ENCODE data around the gene GNG7.

Gene GNG7

GRCh38 chr19:2723345-2723715 lies 20.8 kb upstream of the GNG7 start:
- H3K9me3 Mint-ChIP-seq, result no peaks in the 10 kb centered on the region
- H3K4me3 Mint-ChIP-seq, result no peak overlapping the region
- H3K27ac Mint-ChIP-seq (ENCODE audit: low read depth), result no peak overlapping the region
- no peak for ATAC-seq (replicated peaks; ENCODE audit: extremely low read depth, poor library complexity, severe bottlenecking)
- DNase-seq (ENCODE audit: low spot score in 2 of 2), result no peak
- no peaks in the 10 kb centered on the region for H3K36me3 Mint-ChIP-seq (ENCODE audit: insufficient read depth)
- H3K4me1 Mint-ChIP-seq, result peaks cover 5% of the 10 kb centered on the region
- H3K27me3 Mint-ChIP-seq, result peaks cover 25% of the 10 kb centered on the region

GRCh38 chr19:2722541-2723344 lies 20.2 kb upstream of the GNG7 start:
- H3K27me3 Mint-ChIP-seq, result peaks cover 31% of the 10 kb centered on the region
- H3K4me3 Mint-ChIP-seq, result peak overlapping the region; percentile 41
- H3K27ac Mint-ChIP-seq (ENCODE audit: low read depth), result no peak overlapping the region
- H3K9me3 Mint-ChIP-seq, result no peaks in the 10 kb centered on the region
- H3K36me3 Mint-ChIP-seq (ENCODE audit: insufficient read depth), result no peaks in the 10 kb centered on the region
- H3K4me1 Mint-ChIP-seq, result peaks cover 5% of the 10 kb centered on the region
- no peak for ATAC-seq (replicated peaks; ENCODE audit: extremely low read depth, poor library complexity, severe bottlenecking)
- no peak for DNase-seq (ENCODE audit: low spot score in 2 of 2)

DNA sequence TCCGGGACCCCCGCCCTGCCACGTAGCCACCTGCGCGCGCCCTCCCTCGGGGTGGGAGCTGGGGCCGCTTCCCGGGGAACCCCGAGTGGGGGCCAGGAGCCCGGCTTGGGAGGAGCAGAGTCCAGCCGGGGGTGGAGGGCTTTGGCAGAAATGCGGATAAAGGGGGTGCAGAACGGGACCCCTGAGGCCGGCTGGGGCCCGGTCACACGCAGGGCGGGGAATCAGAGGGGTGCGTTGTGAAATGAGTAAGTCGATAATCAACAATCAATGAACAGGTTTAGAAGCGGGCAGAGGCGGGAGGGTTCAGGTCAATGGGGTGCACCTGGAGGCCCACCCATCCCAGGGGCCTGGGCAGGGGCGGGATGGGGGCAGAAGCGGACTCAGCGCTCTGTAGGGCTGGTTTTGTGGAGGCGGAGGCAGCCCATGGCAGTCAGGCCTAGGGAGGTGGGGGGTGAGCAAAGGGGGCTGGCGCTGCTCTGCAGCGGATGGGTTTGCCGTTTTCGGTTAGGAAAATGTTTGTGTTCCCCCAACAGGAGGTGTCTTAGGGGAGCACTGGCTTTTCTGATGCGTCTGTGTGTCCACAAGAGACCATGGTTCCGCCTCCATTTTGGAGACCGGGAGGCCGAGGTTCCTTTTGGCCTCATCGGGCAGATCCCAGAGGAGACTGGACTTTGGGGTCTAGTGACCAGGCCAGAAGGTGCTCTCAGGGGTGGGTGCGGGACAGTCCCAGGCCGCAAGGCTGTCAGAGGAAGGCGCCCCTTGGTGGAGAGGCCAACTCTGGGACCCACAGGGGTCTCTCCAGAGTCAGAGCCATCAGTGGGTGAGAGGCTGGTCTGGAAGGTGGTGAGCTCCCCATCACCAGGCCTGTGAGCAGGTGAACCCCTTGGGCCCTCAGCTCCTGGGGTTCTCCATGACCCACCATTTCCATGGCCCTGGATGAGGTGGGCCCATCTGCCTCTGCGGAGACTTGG lies 19.4 kb upstream of the GNG7 start:
- no peak for ATAC-seq (replicated peaks; ENCODE audit: extremely low read depth, poor library complexity, severe bottlenecking)
- H3K4me3 Mint-ChIP-seq, result peak overlapping the region; percentile 41
- no peak overlapping the region for H3K27ac Mint-ChIP-seq (ENCODE audit: low read depth)

GRCh38 chr19:2720777-2721569 lies 18.5 kb upstream of the GNG7 start, which contains the start of gene DIRAS1:
TSS of gene DIRAS1 (minus strand) at chr19:2721372. CDS start at chr19:2717806, 3,566 bp downstream.
- H3K36me3 Mint-ChIP-seq (ENCODE audit: insufficient read depth), result no peaks in the 10 kb centered on the region
- DNase-seq (ENCODE audit: low spot score in 2 of 2), result no peak
- H3K27ac Mint-ChIP-seq (ENCODE audit: low read depth), result no peak within 1 kb of the TSS
- no peak for ATAC-seq (replicated peaks; ENCODE audit: extremely low read depth, poor library complexity, severe bottlenecking)
- peak within 1 kb of the TSS; percentile 16 for H3K4me3 Mint-ChIP-seq
- peaks cover 32% of the 10 kb centered on the region for H3K27me3 Mint-ChIP-seq
- peaks cover 5% of the 10 kb centered on the region for H3K4me1 Mint-ChIP-seq
- H3K9me3 Mint-ChIP-seq, result peaks cover under 1% of the 10 kb centered on the region

More for the DNA sequence above, 19.4 kb upstream of the GNG7 start:
- no peak for DNase-seq (ENCODE audit: low spot score in 2 of 2)
- Mint-ChIP-seq H3K27me3 (peaks cover 32% of the 10 kb centered on the region), H3K9me3 (no peaks in the 10 kb centered on the region), H3K36me3 (ENCODE audit: insufficient read depth) (no peaks in the 10 kb centered on the region), H3K4me1 (peaks cover 5% of the 10 kb centered on the region)

DNA sequence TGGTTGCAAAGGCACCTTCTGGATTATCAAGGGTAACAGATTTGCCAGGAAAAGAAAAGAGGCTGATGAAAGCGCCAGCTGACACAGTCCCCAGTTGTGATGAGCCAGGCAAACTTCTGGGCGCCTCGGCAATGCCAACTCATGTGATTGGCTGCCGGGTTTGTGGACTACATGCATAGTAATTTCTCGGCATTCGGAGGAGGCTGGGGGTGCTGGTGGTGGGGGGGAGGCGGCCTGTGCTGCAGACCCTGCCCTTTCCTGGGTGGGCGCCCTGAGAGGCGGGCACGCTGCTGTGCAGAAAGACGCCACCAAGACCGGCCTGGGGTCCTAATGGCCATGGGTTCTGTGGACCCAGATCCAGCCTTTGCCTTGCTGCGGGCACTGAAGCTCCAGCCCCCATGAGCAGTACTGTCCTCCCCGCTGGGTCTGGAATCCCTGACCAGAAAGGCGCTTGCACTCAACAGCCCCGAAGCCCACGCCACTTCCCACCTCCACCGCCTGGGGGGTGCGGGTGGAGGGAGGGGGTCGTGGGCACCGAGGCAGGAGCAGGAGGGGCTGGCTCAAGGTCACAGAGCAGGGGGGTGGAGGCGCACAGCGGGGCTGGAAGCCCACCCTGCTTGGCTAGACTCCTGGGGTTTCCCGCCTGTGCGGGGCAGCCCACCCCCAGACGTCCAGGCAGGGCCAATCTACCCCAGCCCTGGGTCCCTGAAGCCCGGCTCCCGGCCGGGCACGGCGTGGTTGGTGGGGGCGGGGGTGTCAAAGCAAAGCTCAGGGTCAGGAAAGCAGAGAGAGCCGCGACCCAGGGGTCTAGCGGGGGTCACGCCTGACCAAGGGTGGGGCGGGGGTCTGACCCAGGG lies 17.7 kb upstream of the GNG7 start:
- Mint-ChIP-seq H3K4me1 (peaks cover 5% of the 10 kb centered on the region), H3K36me3 (ENCODE audit: insufficient read depth) (no peaks in the 10 kb centered on the region), H3K27ac (ENCODE audit: low read depth) (no peak overlapping the region), H3K27me3 (peaks cover 36% of the 10 kb centered on the region), H3K9me3 (peaks cover 8% of the 10 kb centered on the region), H3K4me3 (peak overlapping the region; percentile 31)
- DNase-seq (ENCODE audit: low spot score in 2 of 2) (no peak), ATAC-seq (replicated peaks; ENCODE audit: extremely low read depth, poor library complexity, severe bottlenecking) (no peak)

DNA sequence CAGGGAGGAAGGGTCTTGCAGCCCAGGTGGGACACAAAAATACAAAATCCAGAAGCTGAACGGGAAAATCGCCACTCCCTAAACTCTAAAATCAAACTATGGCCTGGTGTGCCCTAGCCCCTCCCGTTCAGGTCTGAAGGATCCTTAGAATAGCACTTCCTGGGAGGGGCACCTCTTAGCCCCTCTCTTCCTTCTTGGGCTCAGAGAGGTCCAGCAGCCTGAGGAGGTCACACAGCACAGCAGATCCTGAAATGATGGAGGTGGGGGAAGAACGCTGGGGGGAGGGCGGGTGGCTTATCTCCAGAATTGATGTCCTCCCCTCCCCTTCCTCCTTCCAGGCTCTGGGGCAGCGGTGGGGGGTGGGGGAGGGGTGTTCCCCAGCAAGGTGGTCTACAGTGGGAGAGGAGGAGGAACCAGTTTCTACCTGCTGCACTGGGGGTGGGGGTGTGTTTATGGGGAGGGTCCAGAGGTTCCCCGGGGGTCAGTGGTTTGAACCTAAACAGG lies 16.8 kb upstream of the GNG7 start:
- DNase-seq (ENCODE audit: low spot score in 2 of 2) (no peak), ATAC-seq (replicated peaks; ENCODE audit: extremely low read depth, poor library complexity, severe bottlenecking) (no peak)
- Mint-ChIP-seq H3K9me3 (peaks cover 11% of the 10 kb centered on the region), H3K4me3 (peak overlapping the region; percentile 31), H3K27me3 (peaks cover 36% of the 10 kb centered on the region), H3K36me3 (ENCODE audit: insufficient read depth) (no peaks in the 10 kb centered on the region), H3K4me1 (peaks cover 5% of the 10 kb centered on the region), H3K27ac (ENCODE audit: low read depth) (no peak overlapping the region)

GRCh38 chr19:2717638-2718541 lies 15.4 kb upstream of the GNG7 start:
- Mint-ChIP-seq H3K4me1 (peaks cover 5% of the 10 kb centered on the region), H3K27ac (ENCODE audit: low read depth) (no peak overlapping the region), H3K36me3 (ENCODE audit: insufficient read depth) (no peaks in the 10 kb centered on the region), H3K9me3 (peaks cover 11% of the 10 kb centered on the region), H3K27me3 (peaks cover 31% of the 10 kb centered on the region), H3K4me3 (no peak overlapping the region)
- DNase-seq (ENCODE audit: low spot score in 2 of 2) (no peak), ATAC-seq (replicated peaks; ENCODE audit: extremely low read depth, poor library complexity, severe bottlenecking) (no peak)

GRCh38 chr19:2716722-2717637 lies 14.5 kb upstream of the GNG7 start:
- Mint-ChIP-seq H3K4me3 (no peak overlapping the region), H3K27ac (ENCODE audit: low read depth) (no peak overlapping the region), H3K36me3 (ENCODE audit: insufficient read depth) (no peaks in the 10 kb centered on the region), H3K27me3 (peaks cover 36% of the 10 kb centered on the region), H3K4me1 (peaks cover 5% of the 10 kb centered on the region), H3K9me3 (peaks cover 11% of the 10 kb centered on the region)
- DNase-seq (ENCODE audit: low spot score in 2 of 2) (no peak), ATAC-seq (replicated peaks; ENCODE audit: extremely low read depth, poor library complexity, severe bottlenecking) (no peak)

DNA sequence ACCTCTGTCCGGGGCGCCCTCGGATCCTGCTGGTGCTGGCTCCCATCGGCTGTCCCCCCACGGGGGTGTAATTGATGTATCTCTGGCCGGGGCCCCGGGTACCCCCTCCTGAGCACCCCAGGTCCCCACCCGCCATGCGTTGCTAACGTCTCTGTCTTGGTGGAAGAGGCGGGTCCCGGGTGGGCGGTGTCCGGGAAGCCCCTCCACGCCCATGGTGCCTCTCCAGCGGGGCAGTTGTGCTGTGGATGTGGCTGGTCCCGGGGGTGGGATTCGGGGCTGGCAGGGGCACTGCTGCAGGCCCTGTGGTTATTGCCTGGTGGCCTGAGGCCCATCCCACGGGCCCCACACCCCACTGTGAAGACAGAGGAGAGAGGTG lies 13.8 kb upstream of the GNG7 start:
- Mint-ChIP-seq H3K4me1 (peaks cover 5% of the 10 kb centered on the region), H3K27me3 (peaks cover 44% of the 10 kb centered on the region), H3K36me3 (ENCODE audit: insufficient read depth) (no peaks in the 10 kb centered on the region), H3K27ac (ENCODE audit: low read depth) (no peak overlapping the region), H3K9me3 (peaks cover 11% of the 10 kb centered on the region), H3K4me3 (no peak overlapping the region)
- DNase-seq (ENCODE audit: low spot score in 2 of 2), result no peak
- ATAC-seq (replicated peaks; ENCODE audit: extremely low read depth, poor library complexity, severe bottlenecking), result no peak

Data from central memory CD8-positive, alpha-beta T cell (primary cell).